ENCODE results near the gene FERMT1.

DNA sequence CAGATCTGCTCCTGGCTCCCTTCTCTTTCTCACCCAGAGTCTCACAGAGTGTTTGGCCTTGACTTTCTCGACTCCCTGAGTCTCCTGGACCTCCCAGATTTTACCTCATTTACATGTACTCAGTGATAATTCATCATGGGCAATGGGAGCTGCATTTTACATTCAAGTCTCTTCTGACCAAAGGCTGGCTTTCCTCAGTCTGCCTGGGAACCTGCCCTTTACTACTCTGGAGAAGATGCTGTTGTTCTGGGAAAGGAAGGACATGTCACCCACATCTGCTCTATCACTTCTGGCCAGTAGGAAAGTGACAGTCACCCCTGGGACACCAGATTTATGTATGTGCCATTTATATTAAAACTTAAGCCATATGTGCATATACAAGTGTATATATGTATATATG is 76.4 kb downstream of the FERMT1 start:
- TF ChIP-seq EZH2 (IDR thresholded peaks at IDR 0.05; ENCODE audit: borderline replicate concordance, low read depth, low read length, severe bottlenecking) = no peak
- TF ChIP-seq, protein P1, sequence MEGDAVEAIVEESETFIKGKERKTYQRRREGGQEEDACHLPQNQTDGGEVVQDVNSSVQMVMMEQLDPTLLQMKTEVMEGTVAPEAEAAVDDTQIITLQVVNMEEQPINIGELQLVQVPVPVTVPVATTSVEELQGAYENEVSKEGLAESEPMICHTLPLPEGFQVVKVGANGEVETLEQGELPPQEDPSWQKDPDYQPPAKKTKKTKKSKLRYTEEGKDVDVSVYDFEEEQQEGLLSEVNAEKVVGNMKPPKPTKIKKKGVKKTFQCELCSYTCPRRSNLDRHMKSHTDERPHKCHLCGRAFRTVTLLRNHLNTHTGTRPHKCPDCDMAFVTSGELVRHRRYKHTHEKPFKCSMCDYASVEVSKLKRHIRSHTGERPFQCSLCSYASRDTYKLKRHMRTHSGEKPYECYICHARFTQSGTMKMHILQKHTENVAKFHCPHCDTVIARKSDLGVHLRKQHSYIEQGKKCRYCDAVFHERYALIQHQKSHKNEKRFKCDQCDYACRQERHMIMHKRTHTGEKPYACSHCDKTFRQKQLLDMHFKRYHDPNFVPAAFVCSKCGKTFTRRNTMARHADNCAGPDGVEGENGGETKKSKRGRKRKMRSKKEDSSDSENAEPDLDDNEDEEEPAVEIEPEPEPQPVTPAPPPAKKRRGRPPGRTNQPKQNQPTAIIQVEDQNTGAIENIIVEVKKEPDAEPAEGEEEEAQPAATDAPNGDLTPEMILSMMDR (IDR thresholded peaks at IDR 0.05; ENCODE audit: borderline replicate concordance, extremely low read depth, low read length, poor library complexity, severe bottlenecking) = no peak
